WTC11 (cell line): Measurements from ENCODE around the gene ZCWPW1. TPM values are rescaled to one million over a fixed set of nuclear protein-coding genes. Genes with fewer than 3 reads are reported as not detected.

Experiments
- ATAC-seq: fragments of 200-7000 bp; cut with Tn5 transposase; 2 replicates; pipeline ENCODE4 v1.10.0; 2021; ENCODE audit warnings: mild to moderate bottlenecking, moderate library complexity
- CTCF ChIA-PET: fragments of 300-600 bp; sonication (Branson Sonifier 250); formaldehyde crosslinking; loops from one replicate; lab custom pipeline; 2021; ENCODE audit warnings: antibody characterized with exemption; lab: Charles Lee
- POLR2A ChIA-PET: fragments of 350-600 bp; sonication (Branson Sonifier 250); formaldehyde crosslinking; loops from one replicate; lab custom pipeline; 2021; ENCODE audit warnings: antibody characterized with exemption; lab: Charles Lee
- DNase-seq: peaks from one replicate; pipeline ENCODE4 v3.0.0; 2021; ENCODE audit warnings: low spot score
- H3K27ac Mint-ChIP-seq: 2 replicates; pipeline ENCODE4 v1.8.0; 2021; ENCODE audit warnings: mixed read lengths
- H3K27me3 Mint-ChIP-seq: 2 replicates; pipeline ENCODE4 v1.8.0; 2021; ENCODE audit warnings: low read depth, mild to moderate bottlenecking, moderate library complexity, mixed read lengths
- H3K36me3 Mint-ChIP-seq: 2 replicates; pipeline ENCODE4 v1.8.0; 2021; ENCODE audit warnings: mixed read lengths
- H3K4me1 Mint-ChIP-seq: 2 replicates; pipeline ENCODE4 v1.8.0; 2022; ENCODE audit warnings: mixed read lengths
- H3K4me3 Mint-ChIP-seq: 2 replicates; pipeline ENCODE4 v1.8.0; 2021; ENCODE audit warnings: mild to moderate bottlenecking, moderate library complexity, mixed read lengths
- H3K9me3 Mint-ChIP-seq: 2 replicates; pipeline ENCODE4 v1.8.0; 2021; ENCODE audit warnings: mixed read lengths
- CREB1 ChIP-seq: sonication (generic); formaldehyde crosslinking; IDR thresholded peaks from 2 replicates; pipeline ENCODE4 v1.8.0; 2023; ENCODE audit warnings: mild to moderate bottlenecking, missing genetic modification reagents
- FOXP1 ChIP-seq: sonication (generic); formaldehyde crosslinking; IDR thresholded peaks from 2 replicates; pipeline ENCODE4 v1.8.0; 2022; ENCODE audit warnings: missing genetic modification reagents, mild to moderate bottlenecking, moderate library complexity, borderline replicate concordance
- SMAD3 ChIP-seq: sonication (generic); formaldehyde crosslinking; IDR thresholded peaks from 2 replicates; pipeline ENCODE4 v1.8.0; 2022; ENCODE audit warnings: missing genetic modification reagents, mild to moderate bottlenecking, borderline replicate concordance
- TCF7 ChIP-seq: sonication (generic); formaldehyde crosslinking; IDR thresholded peaks from 2 replicates; pipeline ENCODE4 v1.8.0; 2022; ENCODE audit warnings: mild to moderate bottlenecking, low read depth, missing genetic modification reagents, moderate library complexity
- TP53 ChIP-seq: sonication (generic); formaldehyde crosslinking; IDR thresholded peaks from 2 replicates; pipeline ENCODE4 v1.8.1; 2023; ENCODE audit warnings: mild to moderate bottlenecking, missing genetic modification reagents
- ZNF232 ChIP-seq: sonication (generic); formaldehyde crosslinking; IDR thresholded peaks from 2 replicates; pipeline ENCODE4 v1.8.0; 2022; ENCODE audit warnings: mild to moderate bottlenecking, missing genetic modification reagents
- ZNF671 ChIP-seq: fragments of 250-450 bp; sonication (Bioruptor Pico); IDR thresholded peaks from 2 replicates; pipeline ENCODE4 v1.8.0; 2021; ENCODE audit warnings: mild to moderate bottlenecking
- total RNA-seq: library from RNA; stranded (reverse); gene quantifications from 3 replicates; pipeline ENCODE4 v1.2.3, GENCODE V29; 2021
- TF ChIP-seq, protein P1 (sequence below): fragments of 250-450 bp; sonication (Bioruptor Pico); IDR thresholded peaks from 2 replicates; pipeline ENCODE4 v1.9.0; 2021; ENCODE audit warnings: mild to moderate bottlenecking
- TF ChIP-seq, protein P2 (sequence below): sonication (generic); formaldehyde crosslinking; IDR thresholded peaks from 2 replicates; pipeline ENCODE4 v1.8.0; 2023; ENCODE audit warnings: missing genetic modification reagents
- TF ChIP-seq, protein P3 (sequence below): sonication (generic); formaldehyde crosslinking; IDR thresholded peaks from 2 replicates; pipeline ENCODE4 v1.8.1; 2022; ENCODE audit warnings: missing genetic modification reagents, borderline replicate concordance
- TF ChIP-seq, protein P4 (sequence below): sonication (generic); formaldehyde crosslinking; IDR thresholded peaks from 2 replicates; pipeline ENCODE4 v1.8.0; 2023; ENCODE audit warnings: missing genetic modification reagents, mild to moderate bottlenecking, borderline replicate concordance
- TF ChIP-seq, protein P5 (sequence below): sonication (generic); formaldehyde crosslinking; IDR thresholded peaks from 2 replicates; pipeline ENCODE4 v1.8.1; 2023; ENCODE audit warnings: mild to moderate bottlenecking, missing genetic modification reagents, borderline replicate concordance

ZCWPW1 gene
- total RNA-seq, 1 experiment from 2014 or later, result 1.4 TPM

DNA sequence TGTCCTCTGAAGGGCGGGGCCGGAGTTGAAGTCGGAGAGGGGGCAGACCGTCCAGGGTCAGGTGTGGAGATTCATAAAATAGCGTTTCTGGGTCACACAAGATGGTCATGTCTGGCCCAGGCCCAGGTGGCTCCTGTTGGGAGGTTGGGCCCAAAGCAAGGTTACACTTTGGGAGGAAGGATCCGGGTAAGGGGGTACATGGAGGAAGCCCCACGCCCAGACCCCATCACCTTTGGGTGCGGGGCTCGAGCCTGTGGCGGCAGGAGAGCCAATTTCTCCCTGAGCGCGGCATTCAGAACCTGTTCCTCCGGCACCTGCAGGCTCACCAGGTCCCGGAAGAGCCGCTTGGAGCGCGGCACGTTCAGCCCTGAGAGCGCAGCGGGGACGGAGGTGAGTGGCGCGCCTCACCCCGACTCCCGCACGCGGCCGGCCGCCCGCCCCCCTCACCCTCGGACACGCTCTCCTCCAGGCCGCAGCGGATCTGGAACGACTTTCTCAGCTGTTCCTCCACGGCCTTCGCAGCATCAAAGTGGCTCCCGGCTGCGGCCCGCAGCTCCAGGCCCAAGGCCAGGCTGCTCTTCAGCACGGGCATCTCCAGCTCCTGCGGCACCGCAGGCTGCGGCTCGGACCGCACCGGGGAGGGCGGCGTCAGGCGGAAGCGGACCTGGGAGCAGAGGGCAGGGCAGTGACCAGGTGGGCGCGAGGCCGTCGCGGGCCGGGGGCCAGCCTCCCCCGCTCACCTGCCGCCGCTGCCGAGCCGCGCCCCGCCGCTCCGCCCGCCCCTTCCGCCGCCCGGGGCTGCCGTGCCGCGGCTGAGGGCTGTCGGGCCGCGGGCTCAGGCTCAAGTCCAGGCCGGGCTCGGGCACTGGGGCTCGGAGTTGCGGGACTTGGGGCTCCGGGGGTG, 7.2 kb upstream of the ZCWPW1 start (continued):
- TF ChIP-seq, protein P1, sequence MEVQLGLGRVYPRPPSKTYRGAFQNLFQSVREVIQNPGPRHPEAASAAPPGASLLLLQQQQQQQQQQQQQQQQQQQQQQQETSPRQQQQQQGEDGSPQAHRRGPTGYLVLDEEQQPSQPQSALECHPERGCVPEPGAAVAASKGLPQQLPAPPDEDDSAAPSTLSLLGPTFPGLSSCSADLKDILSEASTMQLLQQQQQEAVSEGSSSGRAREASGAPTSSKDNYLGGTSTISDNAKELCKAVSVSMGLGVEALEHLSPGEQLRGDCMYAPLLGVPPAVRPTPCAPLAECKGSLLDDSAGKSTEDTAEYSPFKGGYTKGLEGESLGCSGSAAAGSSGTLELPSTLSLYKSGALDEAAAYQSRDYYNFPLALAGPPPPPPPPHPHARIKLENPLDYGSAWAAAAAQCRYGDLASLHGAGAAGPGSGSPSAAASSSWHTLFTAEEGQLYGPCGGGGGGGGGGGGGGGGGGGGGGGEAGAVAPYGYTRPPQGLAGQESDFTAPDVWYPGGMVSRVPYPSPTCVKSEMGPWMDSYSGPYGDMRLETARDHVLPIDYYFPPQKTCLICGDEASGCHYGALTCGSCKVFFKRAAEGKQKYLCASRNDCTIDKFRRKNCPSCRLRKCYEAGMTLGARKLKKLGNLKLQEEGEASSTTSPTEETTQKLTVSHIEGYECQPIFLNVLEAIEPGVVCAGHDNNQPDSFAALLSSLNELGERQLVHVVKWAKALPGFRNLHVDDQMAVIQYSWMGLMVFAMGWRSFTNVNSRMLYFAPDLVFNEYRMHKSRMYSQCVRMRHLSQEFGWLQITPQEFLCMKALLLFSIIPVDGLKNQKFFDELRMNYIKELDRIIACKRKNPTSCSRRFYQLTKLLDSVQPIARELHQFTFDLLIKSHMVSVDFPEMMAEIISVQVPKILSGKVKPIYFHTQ (CRISPR knock-in tag), result 0 out of 2 replicates have a peak, but pooled peaks have one; percentile 3
- TF ChIP-seq FOXP1 (no peak), CREB1 (CRISPR knock-in tag) (no peak), SMAD3 (CRISPR knock-in tag) (no peak), ZNF232 (peak; percentile 86; the same call in 1 of the 2 replicates), TCF7 (CRISPR knock-in tag) (no peak), TP53 (CRISPR knock-in tag) (no peak)
- TF ChIP-seq, protein P2, sequence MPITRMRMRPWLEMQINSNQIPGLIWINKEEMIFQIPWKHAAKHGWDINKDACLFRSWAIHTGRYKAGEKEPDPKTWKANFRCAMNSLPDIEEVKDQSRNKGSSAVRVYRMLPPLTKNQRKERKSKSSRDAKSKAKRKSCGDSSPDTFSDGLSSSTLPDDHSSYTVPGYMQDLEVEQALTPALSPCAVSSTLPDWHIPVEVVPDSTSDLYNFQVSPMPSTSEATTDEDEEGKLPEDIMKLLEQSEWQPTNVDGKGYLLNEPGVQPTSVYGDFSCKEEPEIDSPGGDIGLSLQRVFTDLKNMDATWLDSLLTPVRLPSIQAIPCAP (CRISPR knock-in tag), result 0 out of 2 replicates have a peak, but pooled peaks have one; percentile 52
- TF ChIP-seq, protein P3, sequence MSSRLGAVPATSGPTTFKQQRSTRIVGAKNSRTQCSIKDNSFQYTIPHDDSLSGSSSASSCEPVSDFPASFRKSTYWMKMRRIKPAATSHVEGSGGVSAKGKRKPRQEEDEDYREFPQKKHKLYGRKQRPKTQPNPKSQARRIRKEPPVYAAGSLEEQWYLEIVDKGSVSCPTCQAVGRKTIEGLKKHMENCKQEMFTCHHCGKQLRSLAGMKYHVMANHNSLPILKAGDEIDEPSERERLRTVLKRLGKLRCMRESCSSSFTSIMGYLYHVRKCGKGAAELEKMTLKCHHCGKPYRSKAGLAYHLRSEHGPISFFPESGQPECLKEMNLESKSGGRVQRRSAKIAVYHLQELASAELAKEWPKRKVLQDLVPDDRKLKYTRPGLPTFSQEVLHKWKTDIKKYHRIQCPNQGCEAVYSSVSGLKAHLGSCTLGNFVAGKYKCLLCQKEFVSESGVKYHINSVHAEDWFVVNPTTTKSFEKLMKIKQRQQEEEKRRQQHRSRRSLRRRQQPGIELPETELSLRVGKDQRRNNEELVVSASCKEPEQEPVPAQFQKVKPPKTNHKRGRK (CRISPR knock-in tag), result no peak
- TF ChIP-seq, protein P4, sequence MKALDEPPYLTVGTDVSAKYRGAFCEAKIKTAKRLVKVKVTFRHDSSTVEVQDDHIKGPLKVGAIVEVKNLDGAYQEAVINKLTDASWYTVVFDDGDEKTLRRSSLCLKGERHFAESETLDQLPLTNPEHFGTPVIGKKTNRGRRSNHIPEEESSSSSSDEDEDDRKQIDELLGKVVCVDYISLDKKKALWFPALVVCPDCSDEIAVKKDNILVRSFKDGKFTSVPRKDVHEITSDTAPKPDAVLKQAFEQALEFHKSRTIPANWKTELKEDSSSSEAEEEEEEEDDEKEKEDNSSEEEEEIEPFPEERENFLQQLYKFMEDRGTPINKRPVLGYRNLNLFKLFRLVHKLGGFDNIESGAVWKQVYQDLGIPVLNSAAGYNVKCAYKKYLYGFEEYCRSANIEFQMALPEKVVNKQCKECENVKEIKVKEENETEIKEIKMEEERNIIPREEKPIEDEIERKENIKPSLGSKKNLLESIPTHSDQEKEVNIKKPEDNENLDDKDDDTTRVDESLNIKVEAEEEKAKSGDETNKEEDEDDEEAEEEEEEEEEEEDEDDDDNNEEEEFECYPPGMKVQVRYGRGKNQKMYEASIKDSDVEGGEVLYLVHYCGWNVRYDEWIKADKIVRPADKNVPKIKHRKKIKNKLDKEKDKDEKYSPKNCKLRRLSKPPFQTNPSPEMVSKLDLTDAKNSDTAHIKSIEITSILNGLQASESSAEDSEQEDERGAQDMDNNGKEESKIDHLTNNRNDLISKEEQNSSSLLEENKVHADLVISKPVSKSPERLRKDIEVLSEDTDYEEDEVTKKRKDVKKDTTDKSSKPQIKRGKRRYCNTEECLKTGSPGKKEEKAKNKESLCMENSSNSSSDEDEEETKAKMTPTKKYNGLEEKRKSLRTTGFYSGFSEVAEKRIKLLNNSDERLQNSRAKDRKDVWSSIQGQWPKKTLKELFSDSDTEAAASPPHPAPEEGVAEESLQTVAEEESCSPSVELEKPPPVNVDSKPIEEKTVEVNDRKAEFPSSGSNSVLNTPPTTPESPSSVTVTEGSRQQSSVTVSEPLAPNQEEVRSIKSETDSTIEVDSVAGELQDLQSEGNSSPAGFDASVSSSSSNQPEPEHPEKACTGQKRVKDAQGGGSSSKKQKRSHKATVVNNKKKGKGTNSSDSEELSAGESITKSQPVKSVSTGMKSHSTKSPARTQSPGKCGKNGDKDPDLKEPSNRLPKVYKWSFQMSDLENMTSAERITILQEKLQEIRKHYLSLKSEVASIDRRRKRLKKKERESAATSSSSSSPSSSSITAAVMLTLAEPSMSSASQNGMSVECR, result peak; percentile 71; the same call in 1 of the 2 replicates
- TF ChIP-seq, all 79 proteins: peak for 24

DNA sequence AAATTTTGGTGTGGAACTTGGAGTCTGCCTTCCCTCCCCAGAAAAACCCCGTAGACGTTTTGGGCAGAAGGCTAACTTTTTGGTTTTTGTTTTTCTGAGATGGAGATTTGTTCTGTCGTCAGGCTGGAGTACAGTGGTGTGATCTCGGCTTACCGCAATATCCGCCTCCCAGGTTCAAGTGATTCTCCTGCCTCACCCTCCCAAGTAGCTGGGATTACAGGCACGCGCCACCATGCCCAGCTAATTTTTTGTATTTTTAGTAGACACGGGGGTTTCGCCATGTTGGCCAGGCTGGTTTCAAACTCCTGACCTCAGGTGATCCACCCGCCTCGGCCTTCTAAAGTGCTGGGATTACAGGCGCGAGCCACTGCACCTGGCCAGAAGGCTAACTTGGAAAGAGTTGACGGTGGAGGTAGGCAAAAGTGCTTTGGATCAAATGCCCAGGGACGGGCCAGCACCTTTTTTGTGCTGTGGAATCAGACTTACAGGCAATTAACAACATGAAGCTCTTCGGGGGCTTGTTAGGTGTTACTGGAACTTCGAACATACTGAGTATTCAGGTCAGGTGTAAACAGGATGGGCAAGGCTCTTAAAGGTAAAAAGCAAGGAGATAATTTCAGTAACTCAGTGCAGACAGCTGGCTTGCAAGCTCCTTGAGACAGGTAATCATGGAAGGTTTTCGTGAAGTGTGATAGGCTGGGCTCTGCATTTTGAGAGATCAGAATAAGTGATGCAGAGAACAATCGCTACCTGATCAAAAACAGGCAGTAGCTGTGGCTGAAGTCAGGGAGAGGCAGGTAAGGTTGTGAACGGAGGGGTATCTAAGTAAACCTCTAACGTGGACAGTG, 6.0 kb upstream of the ZCWPW1 start:
- TF ChIP-seq ZNF671 (CRISPR knock-in tag), result 0 out of 2 replicates have a peak, but pooled peaks have one; percentile 29
- TF ChIP-seq, protein P5, sequence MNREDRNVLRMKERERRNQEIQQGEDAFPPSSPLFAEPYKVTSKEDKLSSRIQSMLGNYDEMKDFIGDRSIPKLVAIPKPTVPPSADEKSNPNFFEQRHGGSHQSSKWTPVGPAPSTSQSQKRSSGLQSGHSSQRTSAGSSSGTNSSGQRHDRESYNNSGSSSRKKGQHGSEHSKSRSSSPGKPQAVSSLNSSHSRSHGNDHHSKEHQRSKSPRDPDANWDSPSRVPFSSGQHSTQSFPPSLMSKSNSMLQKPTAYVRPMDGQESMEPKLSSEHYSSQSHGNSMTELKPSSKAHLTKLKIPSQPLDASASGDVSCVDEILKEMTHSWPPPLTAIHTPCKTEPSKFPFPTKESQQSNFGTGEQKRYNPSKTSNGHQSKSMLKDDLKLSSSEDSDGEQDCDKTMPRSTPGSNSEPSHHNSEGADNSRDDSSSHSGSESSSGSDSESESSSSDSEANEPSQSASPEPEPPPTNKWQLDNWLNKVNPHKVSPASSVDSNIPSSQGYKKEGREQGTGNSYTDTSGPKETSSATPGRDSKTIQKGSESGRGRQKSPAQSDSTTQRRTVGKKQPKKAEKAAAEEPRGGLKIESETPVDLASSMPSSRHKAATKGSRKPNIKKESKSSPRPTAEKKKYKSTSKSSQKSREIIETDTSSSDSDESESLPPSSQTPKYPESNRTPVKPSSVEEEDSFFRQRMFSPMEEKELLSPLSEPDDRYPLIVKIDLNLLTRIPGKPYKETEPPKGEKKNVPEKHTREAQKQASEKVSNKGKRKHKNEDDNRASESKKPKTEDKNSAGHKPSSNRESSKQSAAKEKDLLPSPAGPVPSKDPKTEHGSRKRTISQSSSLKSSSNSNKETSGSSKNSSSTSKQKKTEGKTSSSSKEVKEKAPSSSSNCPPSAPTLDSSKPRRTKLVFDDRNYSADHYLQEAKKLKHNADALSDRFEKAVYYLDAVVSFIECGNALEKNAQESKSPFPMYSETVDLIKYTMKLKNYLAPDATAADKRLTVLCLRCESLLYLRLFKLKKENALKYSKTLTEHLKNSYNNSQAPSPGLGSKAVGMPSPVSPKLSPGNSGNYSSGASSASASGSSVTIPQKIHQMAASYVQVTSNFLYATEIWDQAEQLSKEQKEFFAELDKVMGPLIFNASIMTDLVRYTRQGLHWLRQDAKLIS (CRISPR knock-in tag), result no peak
- H3K9me3 Mint-ChIP-seq, result no peaks in the 10 kb centered on the region
- CTCF ChIA-PET, result interaction anchor here (1.0 kb wide), 1 partner anchor 45 kb away, joined by 3 read pairs; no protein-coding TSS in a partner anchor
- ATAC-seq (no peak), DNase-seq (no peak)
- peaks cover 36% of the 10 kb centered on the region for H3K4me1 Mint-ChIP-seq
- peaks cover 3% of the 10 kb centered on the region; the same call in 1 of the 2 replicates for H3K27me3 Mint-ChIP-seq
- H3K4me3 Mint-ChIP-seq, result peak overlapping the region; percentile 89
- H3K27ac Mint-ChIP-seq, result peak overlapping the region; percentile 93
- POLR2A ChIA-PET, result interaction anchor here (0.8 to 3.7 kb wide), 2 partner anchors 16 to 31 kb away, joined by 5 to 13 read pairs; no protein-coding TSS in a partner anchor
- peaks cover 28% of the 10 kb centered on the region for H3K36me3 Mint-ChIP-seq
